ENCODE data around the gene CAV3.
"Not testable (repeated sequence)": the region's sequence is repeated elsewhere in the genome, so short reads cannot be mapped to it uniquely, and the experiment has no call there.

CAV3 gene

DNA sequence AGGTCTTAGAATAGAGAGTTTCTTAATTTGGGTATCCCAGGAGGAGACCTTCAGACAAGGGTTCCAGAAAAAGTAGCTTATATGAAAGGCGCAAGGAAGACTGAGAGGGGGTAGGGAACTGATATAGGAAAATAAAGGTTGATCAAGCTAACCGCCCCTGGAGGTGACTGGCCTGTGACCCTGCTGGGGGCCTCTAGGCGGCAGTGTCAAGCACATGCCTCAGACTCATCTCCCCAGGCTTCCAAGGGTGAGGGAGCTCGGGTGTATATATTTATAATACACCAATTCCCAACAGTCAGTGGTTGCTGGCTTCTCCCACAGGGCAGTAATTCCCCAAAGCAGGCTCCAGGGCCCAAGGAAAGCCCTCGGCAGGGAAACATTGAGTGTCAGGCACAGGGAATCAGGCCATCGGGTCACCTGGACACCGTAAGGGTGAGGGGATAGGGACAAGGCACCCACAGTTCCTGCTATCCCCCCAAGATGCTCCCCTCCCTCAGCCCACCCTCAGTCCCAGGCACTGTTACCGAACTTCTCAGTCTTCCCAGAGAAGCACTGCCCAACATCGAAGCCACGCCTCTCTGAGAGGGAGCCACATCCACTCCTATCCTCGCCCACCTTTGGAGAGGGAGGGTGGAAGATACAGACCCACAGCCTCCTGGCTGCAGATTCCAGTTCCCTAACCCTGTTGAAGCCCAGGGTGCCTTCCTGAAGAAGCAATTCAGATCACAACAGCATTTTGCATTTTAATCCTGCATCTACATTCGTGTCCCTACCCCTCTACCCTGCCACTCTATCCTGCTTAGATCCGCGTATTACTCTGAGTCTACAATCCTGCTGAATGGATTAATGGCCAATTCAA, 19.5 kb upstream of the CAV3 start:
- Histone ChIP-seq H3K27me3 (ENCODE audit: low read depth, low read length) (no peaks in the 10 kb centered on the region), H3K79me2 (ENCODE audit: low read length) (no peaks in the 10 kb centered on the region), H3K9ac (ENCODE audit: low read length) (no peak overlapping the region), H3K4me1 (ENCODE audit: low read length) (peaks cover 7% of the 10 kb centered on the region; the same call in 1 of the 2 replicates), H3K9me3 (ENCODE audit: insufficient read depth, low read length) (no peaks in the 10 kb centered on the region), H2AFZ (ENCODE audit: low read depth, low read length) (no peak overlapping the region), H4K20me1 (ENCODE audit: insufficient read depth, low read length) (no peaks in the 10 kb centered on the region), H3K27ac (ENCODE audit: low read length) (no peak overlapping the region), H3K36me3 (replicated peaks; ENCODE audit: low read depth, low read length) (no peaks in the 10 kb centered on the region), H3K4me2 (ENCODE audit: low read length) (no peak overlapping the region), H3K4me3 (ENCODE audit: low read length) (no peak overlapping the region)
- TF ChIP-seq, protein P1, sequence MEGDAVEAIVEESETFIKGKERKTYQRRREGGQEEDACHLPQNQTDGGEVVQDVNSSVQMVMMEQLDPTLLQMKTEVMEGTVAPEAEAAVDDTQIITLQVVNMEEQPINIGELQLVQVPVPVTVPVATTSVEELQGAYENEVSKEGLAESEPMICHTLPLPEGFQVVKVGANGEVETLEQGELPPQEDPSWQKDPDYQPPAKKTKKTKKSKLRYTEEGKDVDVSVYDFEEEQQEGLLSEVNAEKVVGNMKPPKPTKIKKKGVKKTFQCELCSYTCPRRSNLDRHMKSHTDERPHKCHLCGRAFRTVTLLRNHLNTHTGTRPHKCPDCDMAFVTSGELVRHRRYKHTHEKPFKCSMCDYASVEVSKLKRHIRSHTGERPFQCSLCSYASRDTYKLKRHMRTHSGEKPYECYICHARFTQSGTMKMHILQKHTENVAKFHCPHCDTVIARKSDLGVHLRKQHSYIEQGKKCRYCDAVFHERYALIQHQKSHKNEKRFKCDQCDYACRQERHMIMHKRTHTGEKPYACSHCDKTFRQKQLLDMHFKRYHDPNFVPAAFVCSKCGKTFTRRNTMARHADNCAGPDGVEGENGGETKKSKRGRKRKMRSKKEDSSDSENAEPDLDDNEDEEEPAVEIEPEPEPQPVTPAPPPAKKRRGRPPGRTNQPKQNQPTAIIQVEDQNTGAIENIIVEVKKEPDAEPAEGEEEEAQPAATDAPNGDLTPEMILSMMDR (IDR thresholded peaks at IDR 0.05; ENCODE audit: low read depth, low read length) = peak; percentile 49
- TF ChIP-seq EZH2phosphoT487 (IDR thresholded peaks at IDR 0.05; ENCODE audit: low read depth) = no peak

DNA sequence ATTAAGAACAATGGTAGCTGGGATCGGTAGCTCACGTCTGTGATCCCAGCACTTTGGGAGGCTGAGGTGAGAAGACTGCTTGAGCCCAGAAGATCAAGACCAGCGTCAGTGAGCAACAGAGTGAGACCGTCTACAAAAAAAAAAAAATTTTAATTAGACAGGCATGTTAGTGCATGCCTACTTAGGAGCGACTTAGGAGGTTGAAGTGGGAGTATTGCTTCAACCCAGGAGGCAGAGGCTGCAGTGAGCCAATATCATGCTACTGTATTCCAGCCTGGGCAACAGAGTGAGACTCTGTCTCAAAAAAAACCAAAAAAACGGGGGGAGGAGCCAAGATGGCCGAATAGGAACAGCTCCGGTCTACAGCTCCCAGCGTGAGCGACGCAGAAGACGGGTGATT, 17.8 kb upstream of the CAV3 start:
- H3K9ac ChIP-seq (ENCODE audit: low read length); H3K9me3 ChIP-seq (ENCODE audit: insufficient read depth, low read length); H3K79me2 ChIP-seq (ENCODE audit: low read length); H3K27ac ChIP-seq (ENCODE audit: low read length); H3K4me2 ChIP-seq (ENCODE audit: low read length); H3K36me3 ChIP-seq (replicated peaks; ENCODE audit: low read depth, low read length); H3K4me3 ChIP-seq (ENCODE audit: low read length); H2AFZ ChIP-seq (ENCODE audit: low read depth, low read length); H3K27me3 ChIP-seq (ENCODE audit: low read depth, low read length); H4K20me1 ChIP-seq (ENCODE audit: insufficient read depth, low read length); H3K4me1 ChIP-seq (ENCODE audit: low read length): not testable (repeated sequence)

GRCh38 chr3:8722808-8723207, 10.8 kb upstream of the CAV3 start:
- no peak overlapping the region for H3K4me2 ChIP-seq (ENCODE audit: low read length)

DNA sequence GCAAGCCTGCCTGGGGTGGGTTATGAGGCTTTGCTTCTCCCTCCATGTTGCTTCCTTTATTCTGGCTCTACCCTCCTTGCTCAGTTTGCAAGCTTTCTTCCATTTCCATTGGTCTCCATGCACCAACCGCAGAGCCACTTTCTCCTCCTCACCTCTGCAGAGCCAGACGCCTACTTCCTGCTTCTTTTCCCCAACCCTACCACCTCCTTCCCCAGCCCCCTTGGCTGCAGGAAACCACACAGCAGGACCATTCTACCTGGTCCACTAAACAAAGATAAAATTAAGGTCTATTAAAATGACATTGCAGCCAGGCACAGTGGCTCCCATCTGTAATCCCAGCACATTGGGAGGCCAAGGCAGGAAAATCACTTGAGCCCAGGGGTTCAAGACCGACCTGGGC, 10.0 kb upstream of the CAV3 start:
- H3K4me3 ChIP-seq (ENCODE audit: low read length) = no peak overlapping the region
- TF ChIP-seq EZH2phosphoT487 (IDR thresholded peaks at IDR 0.05; ENCODE audit: low read depth) = no peak
- TF ChIP-seq, protein P1 (IDR thresholded peaks at IDR 0.05; ENCODE audit: low read depth, low read length) = no peak
- H3K9ac ChIP-seq (ENCODE audit: low read length) = no peak overlapping the region
- no peaks in the 10 kb centered on the region for H4K20me1 ChIP-seq (ENCODE audit: insufficient read depth, low read length)
- H3K36me3 ChIP-seq (replicated peaks; ENCODE audit: low read depth, low read length) = no peaks in the 10 kb centered on the region
- H3K4me2 ChIP-seq (ENCODE audit: low read length) = no peak overlapping the region
- no peak overlapping the region for H2AFZ ChIP-seq (ENCODE audit: low read depth, low read length)
- no peak overlapping the region for H3K27ac ChIP-seq (ENCODE audit: low read length)
- H3K9me3 ChIP-seq (ENCODE audit: insufficient read depth, low read length) = no peaks in the 10 kb centered on the region
- peaks cover 4% of the 10 kb centered on the region; the same call in 1 of the 2 replicates for H3K4me1 ChIP-seq (ENCODE audit: low read length)
- 0 out of 2 replicates have a peak, but pooled peaks cover 2% of the 10 kb centered on the region for H3K27me3 ChIP-seq (ENCODE audit: low read depth, low read length)
- H3K79me2 ChIP-seq (ENCODE audit: low read length) = no peaks in the 10 kb centered on the region

More at GRCh38 chr3:8722808-8723207, 10.8 kb upstream of the CAV3 start:
- Histone ChIP-seq H4K20me1 (ENCODE audit: insufficient read depth, low read length) (no peaks in the 10 kb centered on the region), H3K9me3 (ENCODE audit: insufficient read depth, low read length) (no peaks in the 10 kb centered on the region), H3K27me3 (ENCODE audit: low read depth, low read length) (0 out of 2 replicates have a peak, but pooled peaks cover 2% of the 10 kb centered on the region), H3K36me3 (replicated peaks; ENCODE audit: low read depth, low read length) (no peaks in the 10 kb centered on the region), H3K4me1 (ENCODE audit: low read length) (peaks cover 4% of the 10 kb centered on the region; the same call in 1 of the 2 replicates), H3K4me3 (ENCODE audit: low read length) (no peak overlapping the region), H3K27ac (ENCODE audit: low read length) (no peak overlapping the region), H3K79me2 (ENCODE audit: low read length) (no peaks in the 10 kb centered on the region), H3K9ac (ENCODE audit: low read length) (no peak overlapping the region), H2AFZ (ENCODE audit: low read depth, low read length) (no peak overlapping the region)
- no peak for TF ChIP-seq EZH2phosphoT487 (IDR thresholded peaks at IDR 0.05; ENCODE audit: low read depth)
- TF ChIP-seq, protein P1 (IDR thresholded peaks at IDR 0.05; ENCODE audit: low read depth, low read length) = no peak

All from OCI-LY3 (cell line).